NCI-H526 (cell line): ENCODE measurements around the gene FYN.

ENCODE experiments used
- DNase-seq, 2 experiments: peaks; one replicate each; lab custom pipeline; 2025; lab: John Stamatoyannopoulos, UW

Gene FYN

DNA sequence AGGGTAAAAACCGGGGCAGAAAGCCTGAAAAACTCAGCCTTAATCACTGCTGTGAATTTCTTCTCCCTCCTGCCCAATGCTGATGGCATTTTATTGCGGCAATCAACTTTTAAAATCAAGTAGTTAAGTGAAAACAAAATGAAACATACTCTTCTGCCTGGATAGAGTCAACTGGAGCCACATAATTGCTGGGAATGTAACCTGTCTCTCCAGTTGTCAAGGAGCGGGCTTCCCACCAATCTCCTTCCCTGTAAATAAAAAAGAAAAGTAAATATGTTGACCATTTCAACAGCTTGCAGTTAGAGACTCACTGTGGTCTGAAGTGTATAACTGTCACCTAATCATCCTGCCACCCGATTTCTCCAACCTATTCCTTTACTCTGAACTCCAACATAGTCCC is 165.5 kb downstream of the FYN start:
- DNase-seq: no peak

DNA sequence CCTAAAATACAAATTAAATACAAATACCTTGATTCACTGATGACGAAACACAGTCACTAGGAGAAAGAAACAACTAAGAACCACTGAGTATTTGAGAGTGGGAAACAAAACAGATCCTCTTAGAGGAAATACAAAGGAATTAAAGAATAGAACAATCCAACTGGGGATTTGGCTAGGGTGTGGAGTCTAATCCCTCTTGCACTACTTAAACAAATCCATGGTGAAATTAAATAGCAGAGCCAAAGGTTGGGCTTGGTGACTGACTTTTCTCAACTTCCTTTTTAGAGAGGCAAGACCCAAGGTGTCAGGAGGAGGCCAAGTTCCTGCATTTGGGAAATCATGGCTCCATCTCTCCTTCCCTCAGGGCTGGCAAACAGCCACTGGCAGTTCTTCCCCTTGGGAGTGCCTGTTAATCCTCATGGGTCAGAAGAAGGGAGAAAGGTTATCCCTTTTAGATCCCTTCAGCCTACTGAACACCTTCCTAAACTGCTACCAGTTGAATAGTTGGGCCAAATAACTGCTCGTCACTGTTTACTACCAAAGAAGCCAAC is 166.3 kb downstream of the FYN start:
- no peak for DNase-seq

DNA sequence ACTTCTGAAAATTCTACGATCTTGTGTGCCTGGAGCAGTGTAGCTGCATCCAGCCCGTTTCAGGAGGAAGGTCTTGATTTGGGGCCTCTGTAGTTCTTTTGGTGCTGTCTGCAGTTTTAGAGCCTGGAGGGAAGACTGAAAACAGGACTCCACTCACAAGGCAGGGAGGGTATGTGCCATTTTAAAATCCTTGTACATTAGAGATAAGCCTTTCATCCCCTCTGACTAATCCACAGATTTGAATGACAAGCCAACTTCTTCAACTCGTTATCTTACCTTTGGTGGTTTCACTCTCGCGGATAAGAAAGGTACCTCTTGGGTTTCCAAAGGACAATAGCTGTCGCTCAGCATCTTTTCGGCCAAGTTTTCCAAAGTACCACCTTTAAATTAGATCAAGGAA is 169.5 kb downstream of the FYN start:
- no peak for DNase-seq

DNA sequence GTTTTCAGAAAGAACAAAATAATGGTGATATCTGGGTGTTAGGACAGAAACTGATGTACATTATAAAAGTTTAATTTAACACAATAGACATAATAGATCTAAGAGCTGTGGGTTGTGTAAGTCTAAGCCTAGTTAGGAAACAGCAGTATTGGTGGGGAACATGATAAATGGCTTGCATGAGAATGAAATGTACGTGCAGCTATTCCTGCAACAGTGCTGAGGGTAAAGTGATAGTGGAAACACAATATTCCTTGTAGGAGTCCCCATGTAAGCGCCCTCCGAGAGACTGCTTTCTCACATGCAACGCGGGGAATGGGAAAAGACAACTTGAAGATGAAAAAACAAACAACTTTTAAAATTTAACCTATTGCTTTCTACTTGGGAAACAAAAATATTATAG is 171.0 kb downstream of the FYN start:
- DNase-seq: no peak

DNA sequence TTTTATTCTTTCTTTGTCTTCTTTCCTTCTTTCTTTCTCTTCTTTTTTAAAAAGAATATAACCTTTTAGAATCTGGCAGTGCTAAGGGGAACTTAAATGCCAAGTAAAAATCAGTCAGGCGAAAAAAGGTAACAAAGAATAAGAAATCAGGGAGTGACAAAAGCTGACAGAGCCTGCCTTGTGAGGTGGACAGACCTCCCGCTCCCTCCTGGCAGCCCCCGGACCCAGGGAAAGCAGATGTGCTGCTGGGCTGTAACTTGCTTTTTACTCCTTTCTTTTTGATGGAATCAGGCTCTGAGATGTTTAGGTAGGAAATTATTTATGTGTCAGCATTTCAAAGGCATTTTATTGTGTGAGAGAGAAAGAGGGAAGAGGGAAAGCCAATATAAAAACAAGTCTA is 172.1 kb downstream of the FYN start:
- no peak for DNase-seq

DNA sequence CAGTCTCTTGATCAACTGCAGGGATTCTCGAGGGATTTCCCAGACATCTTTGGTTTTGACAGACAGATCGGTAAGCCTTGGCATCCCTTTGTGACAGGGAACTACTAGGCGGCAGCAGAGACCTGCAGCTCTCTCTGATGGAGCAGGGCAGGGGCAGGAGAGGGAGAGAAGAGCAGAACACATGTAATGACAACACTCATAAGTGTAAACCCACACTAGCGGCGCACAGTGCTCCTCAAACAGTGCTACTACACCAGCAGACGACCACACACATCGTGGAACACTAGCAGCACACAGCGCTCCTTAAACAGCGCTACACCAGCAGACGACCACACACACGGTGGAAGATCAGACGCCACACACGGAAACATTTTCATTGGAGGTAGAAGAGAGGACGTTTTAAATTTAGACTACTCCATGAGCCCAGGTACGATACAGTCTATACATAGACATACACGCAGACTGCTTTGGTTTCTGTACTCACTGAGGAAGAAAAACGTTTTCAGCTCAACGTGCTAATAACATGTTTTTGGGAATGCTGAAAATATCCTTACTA is 173.0 kb downstream of the FYN start:
- DNase-seq: no peak

DNA sequence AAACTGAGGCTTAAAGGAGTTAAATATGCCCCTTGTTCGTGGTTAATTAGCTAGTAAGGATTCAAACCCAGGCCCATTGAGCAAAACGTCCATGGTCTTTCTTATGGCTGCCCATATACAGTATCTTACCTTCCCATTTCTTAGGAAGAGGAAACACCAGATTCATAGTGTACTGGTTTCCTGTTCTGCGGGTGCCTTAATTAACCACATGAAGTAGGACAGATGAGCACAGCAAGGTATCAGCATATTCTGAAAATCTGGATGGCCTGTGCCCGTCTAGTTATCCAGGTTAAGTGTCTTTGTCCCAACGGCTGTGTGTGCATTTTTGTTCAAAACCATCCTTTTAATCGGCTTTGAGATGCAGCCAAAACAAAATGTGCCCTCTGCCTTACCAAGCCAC is 174.1 kb downstream of the FYN start:
- no peak for DNase-seq

DNA sequence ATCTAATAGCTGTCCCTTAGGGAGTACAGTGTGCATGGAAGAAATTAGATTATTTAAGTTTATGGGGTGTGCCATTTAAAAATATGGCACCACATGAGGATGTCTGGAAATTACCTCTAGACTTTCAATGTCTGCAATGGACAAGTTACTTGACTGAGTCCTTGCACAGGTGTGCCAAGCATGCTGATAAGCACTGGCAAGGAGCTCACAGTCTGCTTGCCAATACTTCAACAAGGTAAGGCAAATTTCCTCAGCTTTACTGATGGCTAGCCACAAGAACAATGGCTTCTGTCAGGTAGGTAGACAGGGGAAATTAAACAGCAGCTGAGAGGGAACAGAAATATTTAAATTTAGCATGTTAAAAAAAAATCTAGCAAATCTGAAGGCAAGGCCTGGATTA is 176.4 kb downstream of the FYN start:
- peak in 1 of 2 experiments; percentile 16 for DNase-seq

DNA sequence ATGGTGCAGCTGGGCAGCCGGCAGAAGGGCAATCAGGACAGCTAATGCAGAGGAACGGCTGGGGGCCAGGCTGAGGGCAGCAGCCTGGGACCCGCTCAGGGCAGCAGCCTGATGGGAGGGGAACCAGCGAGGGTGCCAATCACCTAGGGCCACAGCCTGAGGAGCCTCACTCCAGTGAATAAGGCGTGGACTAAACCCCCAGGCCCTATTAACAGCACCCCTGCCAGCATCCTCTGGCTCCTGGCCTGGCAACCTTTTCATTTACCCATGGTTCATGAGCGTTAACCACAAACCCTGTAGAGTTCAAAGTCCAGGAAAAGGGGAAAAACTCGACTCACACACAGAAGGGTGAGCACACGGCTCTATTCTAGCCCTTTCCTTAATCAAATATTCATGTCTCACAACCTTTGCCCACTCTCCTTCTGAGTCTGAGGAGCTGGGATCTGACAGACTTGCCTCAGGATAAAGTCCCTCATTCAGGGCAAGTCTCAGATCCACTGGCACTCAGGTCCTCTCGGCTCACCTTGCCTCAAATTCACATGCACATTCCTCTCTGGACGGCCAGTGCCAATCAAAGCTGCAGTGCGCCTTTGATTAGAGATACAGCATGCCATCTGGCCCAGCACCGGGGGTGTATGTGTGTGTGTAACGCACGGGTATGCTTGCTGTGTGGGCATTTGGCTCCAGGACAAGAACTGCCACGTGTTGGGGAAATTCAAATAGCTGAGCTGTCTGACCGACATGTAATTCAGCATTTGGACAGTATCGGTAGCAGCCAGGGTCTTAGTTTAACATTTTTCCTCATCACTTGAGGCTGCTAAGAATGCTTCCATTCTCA is 180.7 kb downstream of the FYN start:
- peak; percentile 53 to 71 for DNase-seq

DNA sequence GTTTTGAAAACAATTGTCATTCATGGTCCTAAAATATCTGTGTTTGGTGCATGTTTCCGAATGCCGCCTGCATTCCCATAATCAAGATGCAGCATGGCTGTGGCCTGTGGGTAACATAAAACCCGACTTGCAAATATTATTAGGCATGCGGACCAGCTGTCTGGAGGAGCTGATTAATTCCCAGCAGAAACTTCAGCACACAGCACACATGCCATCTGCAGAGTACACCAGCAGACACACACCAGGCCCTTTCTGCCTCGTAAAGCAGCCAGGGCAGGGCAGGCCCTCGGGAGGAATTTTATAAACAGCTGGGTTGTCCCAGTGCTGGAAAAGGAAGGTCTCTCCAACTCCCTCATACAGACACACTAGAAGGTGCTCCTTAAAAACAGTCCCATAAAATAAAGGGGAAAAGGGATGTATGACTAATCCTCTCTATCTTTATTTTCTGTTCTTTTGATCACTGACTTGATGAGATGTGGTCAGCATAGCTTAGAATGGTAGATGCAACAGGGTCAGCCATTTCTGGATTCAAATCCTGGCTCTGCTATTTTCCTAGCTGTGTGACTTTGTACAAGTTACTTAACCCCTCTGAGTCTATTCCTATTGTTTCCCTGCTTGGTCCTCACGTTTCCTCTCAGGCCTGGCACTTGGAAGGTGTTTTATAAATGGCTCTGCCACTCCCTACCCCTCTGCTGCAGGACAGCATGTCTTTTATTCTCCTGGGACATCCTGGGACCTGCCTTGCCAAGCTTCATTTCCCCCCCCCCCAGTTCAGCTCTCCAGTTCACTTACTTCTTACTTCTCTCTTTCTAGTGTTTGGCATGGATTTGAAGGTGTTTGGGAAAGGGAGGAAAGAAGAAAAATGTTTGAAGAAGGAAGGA is 181.7 kb downstream of the FYN start:
- peak; percentile 55 to 81 for DNase-seq

DNA sequence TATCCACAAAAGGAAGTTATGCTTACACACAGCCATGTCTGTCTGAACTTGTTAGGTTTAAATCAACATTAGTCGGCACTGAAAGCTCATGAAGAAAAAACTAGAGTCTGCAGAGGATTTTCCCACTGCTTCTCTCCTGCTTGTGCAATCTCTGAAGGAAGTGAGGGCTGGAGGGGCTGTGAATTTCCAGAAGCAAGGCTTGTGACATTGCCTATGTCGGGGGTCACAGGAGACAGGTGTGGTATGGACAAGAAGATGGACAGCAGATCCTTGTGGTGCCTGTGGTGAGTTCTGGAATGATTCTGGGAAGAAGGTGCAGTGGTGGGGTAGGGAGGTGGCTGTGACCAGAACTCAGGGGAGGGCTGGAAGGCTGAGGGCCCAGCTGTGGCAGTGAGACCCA is 183.3 kb downstream of the FYN start:
- DNase-seq: no peak

DNA sequence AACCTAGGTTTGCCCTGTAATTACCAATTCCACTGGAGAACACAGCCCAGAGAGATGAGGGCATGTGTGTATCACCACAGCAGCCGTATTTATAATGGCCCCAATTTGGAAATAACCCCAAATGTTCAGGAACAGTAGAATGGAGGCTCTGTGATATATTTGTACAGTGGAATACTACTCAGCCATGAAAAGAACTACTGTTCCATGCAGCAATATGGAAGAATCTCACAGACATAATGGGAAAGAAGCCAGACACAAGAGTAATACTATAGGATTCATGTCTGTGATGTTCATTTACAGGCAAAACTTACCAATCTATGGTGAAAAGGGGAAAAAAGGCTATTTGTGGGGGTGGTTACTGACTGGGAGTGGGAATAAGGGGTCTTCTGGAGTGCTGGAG is 183.8 kb downstream of the FYN start:
- DNase-seq: no peak

DNA sequence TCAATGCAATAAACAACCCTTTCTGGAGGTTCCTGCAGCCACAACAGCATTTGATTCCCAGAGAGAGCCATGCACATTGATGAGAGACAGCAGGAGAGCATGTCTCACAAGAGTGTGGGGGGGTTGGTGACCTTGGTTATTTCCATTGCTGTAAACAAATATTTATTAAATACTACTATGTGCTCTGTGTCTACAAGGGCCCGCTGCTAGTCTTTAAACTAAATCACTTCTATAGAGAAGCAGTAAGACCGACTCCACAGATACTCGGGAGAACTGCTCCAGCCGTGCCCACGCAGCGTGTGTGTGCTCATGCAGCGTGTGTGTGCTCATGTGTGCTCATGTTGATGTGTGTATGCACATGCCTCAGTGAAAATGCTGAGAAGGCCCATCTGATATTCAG is 184.9 kb downstream of the FYN start:
- no peak for DNase-seq

DNA sequence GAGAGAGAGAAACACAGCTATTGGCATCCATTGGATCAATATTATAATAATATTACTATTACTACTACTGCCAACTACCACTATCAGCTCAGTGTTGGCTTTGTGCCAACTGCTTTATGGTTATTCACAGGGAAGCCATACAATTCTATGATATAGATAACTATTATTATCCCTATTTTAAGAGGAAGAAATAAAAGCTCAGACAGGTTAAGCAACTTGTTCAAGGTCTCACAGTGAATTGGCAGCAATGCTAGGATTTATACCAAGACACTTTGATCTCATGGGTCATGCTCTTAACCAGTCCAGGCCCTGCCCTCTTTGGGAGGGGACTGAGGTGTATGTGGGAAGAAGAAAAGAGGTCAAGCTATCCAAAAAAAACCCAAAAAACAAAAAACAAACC is 185.6 kb downstream of the FYN start:
- DNase-seq: no peak

DNA sequence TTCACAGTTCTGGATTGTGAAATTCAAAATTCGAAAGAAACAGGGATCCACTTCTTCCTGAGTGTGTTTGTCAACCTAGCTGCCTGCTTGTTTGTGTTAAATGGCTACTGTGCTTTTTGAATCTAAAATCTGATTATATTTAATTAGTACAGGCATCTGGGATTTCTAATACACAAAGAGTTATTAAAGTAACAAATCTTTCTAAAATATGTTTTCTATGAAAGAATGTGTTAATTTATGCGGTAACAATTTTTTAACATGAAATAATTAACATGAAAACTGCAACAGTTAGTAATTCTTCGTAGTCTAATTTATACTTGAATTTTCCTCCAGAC is 186.4 kb downstream of the FYN start:
- DNase-seq: no peak

DNA sequence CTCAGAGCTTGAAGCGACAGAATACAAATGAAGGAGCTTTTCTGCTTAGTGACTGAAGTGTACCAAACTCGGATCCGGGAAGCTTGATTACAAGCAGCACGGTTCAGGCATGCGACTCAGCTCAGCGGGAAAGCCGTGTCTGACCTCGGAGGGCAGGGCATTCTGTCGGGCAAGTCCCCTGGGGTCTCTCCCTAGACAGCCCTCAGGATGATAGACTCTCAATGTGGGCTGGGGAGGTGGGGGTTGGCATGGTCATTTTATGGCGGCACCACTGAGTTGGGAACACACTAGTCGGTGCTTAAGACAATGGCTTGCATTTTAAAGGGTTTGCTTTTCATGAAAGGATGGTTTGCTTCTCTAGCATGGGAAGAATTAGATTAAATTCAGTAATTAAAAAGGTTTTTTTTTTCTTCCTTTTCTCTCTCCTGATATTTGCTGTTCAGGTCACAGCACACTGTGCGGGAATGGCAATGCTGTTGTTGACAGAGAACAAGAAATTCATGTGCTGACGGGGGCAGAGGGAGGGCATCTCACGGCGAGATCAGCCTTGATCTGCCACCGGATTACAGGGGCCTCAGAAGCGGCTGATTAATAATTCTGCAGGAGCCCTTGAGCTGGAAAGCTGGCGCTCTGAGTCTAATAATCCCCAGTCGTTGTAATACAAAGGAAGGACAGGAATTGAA is 186.9 kb downstream of the FYN start:
- DNase-seq: no peak

DNA sequence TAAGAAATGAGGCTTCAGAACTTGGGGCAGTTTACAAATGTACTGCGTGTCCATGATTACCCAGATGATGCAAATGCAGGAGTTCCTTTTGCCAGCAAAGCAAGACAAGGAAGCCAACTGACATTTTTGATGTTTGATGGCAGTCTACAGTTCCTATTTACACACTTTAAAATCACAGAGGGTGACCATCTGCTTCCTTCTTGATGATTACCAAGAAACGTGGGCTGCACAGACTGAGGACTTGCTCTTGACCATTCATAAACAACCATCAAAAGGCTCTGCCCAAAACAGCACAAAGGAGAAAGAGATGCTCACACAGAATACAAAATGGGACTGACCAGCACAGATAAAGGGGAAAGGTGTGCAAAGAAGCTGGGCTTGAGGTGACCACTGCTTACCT is 187.7 kb downstream of the FYN start:
- DNase-seq: no peak

DNA sequence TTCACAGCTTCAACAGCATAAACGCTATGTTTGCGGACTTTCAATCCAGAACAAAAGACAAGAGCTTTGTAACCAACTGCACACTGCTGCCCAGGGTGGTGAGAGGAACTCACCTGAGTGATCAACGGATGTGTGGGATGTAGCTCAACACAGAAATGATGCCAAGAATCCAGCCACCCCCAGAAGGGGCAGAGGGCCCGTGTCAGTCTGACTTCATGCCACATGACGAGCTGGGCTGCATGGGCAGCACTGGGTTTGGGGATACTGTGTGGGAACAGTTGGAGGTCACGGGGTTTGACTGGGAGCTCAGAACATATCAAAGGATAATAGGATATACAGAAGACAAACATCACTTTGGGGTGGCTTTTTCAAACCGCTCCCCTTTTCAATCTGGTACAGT is 188.2 kb downstream of the FYN start:
- DNase-seq: no peak

DNA sequence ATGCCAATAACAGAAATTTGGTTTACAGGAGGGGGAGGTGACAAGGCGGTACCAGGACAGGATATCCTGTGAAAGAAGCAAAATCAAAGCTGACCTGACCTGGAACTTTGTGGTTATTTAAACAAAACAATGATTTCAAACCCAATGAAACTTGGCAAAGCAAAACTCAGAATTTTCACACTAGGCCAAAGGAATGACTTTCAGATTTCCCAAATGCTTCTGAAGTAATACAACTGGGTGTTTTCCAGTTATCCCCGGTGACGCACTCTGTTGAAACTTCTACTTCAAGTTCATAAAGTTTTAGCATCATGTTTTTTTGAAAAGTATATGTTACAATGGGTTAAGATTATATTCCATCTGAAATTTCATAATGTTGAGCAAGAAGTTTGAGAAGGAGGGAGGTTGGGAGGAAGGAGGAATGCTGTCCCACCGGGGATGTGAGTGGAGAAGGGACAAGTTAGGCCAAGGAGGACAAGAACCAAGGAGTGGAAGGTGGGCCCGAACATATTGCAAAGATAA is 189.4 kb downstream of the FYN start:
- no peak for DNase-seq

DNA sequence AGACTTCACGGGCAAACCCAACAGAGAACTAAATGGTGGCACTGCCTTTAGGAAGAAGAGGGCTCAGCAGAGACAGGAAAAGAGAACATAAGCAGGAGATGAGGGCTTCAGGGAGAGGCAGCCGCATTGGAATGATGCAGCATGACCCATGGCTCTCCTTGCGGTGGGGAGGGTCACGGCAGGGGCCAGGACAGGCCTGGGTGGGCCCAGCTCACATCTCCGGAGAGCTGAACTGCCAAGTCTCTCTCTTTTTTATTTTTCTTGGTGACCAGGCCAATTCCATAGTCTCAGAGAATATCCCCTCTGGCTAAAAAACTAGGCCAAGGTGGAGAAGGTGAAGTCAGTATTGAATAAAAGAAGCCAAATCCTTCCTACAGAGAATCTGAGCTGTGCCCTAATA is 190.1 kb downstream of the FYN start:
- DNase-seq: no peak

DNA sequence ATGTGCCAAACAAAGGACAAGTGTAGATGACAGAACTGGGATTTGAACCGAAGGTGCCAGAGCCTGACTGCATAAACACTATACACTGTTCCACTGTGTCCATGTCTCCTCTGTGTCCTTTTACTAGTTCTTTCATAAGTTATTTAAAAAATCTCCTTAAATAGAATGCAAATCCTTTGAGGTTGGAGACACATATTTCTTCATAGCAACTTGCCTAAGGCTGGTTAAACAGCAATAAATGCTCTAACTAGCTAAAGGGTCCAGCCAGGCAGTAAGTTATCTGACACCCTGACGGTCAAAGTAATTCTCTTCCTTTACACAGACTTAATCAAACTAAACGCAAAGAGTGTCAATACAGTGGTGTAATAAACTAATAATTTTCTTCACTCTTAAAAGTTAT is 191.4 kb downstream of the FYN start:
- no peak for DNase-seq
